GM15510 (cell line): ENCODE measurements around the gene HOXB7.

ENCODE experiments used
- POLR2A ChIP-seq: IDR thresholded peaks from 3 replicates; pipeline ENCODE4 v1.6.1; 2011; ENCODE audit warnings: borderline replicate concordance; ENCODE audit not compliant: insufficient read length; ENCODE audit errors: extremely low read depth

Gene HOXB7

DNA sequence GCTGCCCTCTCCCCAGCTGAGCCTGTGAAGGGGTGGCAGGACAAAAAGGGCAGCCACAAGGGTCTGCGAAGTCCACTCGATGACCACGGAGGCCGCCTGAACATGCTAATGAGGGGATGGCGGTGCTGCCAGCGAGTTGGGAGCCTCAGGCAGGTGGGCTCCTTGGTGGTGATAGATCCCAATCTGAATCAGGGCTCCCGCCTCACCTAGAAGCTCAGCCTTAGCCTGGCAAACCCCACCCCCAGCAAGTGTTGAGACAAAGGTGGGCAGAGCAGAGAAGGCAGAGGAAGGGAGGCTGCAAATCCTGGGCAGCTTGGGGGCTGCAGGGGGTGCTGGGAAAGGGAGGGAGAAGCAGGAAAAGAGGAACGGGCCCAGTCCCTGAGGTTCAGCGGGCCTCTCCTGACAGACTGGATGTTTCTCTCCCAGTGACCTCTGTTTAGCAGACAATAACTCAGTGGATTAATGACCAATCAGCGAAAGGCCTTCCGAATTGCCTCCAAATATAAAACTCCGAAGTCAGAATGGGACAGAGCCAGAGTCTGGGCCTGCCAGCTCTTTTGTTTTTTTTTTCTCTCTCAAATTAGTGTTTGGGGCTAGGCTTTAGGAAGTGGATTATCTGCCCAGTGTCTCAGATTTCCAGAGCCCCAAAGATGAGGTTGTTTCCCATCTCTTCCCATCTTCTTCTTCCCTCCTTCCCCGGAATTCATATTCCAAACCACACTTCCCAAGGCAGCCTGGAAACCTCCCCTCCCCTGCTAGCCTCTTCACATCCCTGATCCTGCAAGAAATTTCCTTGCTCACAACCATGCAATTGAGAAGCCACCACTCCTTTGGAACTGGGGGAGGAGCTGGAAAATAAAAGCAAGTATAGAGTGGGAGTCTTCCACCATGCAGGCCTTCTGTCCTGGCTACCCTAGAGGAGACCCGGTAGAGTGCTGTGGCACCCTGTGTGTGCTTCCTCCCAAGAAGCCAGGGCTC, 50.7 kb downstream of the HOXB7 start:
- no peak for TF ChIP-seq POLR2A

DNA sequence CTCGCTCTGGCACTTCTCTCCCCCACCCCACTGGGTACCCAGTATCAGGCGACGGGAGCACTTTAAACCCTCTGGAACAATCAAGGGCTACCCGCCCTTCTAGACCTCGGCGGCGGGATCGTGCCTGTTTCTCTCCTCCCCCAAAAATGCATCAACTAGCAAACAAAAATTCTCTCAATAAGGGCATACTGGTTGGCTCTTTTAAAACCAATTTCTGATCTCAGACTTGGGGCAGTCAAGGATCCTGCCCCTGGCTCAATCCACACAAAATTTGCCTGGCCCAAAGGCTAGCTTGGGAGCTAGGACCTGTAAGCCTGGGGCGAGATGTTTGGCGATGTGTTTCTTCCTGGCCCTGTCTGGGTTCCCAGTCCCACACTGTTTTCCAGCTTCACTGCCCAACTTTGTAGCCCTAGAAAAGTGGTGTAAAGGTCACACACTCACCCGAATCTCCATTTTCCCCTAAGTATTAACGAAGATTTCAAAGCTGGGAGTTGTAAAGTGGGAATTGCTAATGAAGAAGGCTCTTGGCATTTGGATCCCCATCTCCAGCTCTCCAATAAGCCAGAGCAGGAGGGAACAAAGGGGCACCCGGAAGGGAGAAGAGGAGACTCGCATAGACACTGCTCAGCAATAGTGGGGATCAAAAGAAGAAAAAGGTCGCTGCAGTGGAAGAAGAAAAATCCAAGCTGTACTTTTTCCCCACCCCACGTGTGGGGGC, 51.5 kb downstream of the HOXB7 start:
- TF ChIP-seq POLR2A = no peak

DNA sequence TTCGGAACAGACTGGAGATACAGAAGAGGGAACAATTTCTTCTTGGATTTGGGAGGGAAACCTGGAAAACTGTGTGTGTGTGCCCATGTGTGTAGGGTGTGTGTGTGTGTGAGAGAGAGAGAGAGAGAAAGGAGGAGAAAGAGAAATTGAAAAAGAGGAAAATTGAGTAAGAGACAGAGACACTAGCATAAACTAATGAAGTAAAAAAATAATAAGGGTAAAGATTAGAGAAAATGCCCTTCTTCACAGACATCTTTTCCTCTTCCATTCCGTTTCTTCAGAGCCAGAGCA, 52.0 kb downstream of the HOXB7 start:
- no peak for TF ChIP-seq POLR2A

DNA sequence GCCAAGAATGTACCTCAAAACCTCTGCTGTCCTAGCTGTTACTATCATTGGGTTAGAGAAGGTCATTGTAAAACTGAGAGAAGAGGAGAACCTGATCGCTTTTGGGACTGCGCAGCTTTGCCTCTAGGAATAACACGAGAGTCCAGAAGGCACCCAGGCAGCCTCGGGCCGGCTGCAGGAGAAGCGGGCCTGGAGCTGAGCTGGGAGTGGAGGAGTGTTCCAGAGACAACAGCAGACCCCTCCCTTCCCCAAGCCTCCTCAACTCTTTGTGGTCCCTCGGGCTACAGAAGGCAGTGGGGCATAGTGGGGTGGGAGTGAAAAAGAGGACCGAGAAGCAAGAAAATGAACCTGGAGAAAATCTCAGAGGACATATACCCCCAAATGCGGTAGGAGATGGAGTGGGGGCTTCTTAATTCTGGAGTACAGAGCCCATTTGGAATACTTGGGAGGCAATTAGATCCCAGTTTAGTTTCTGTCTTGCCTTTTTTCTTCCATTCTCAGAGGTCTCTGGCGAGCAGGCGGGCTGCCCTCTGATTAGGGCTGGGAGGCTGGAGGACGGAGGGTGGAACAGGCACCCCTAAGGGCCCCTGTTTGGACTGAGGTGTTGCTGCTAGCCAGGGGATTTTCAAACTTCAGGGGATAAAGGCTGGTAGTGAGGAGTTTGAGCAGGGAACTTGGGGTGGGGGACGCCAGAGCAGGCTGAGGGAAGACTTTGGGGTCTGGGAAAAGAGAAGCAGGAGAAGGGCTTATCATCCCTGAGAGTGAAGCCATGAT, 52.6 kb downstream of the HOXB7 start:
- no peak for TF ChIP-seq POLR2A
